ENCODE results near the gene TRPM3. TPM values are rescaled to one million over a fixed set of nuclear protein-coding genes. Genes with fewer than 3 reads are reported as not detected.
A peak's percentile ranks its signal among the peaks of the same experiment; 100 is the strongest.

Gene TRPM3
- total RNA-seq, 2 experiments from 2014 or later: not detected

- H3K4me3 Mint-ChIP-seq: no peak overlapping the region
- H3K4me1 Mint-ChIP-seq: peaks cover 1% of the 10 kb centered on the region
These were observed 609.6 kb downstream of the TRPM3 start for GRCh38 chr9:70511858-70512257.

GRCh38 chr9:70510157-70510770 is 611.2 kb downstream of the TRPM3 start:
- Mint-ChIP-seq H3K36me3 (no peaks in the 10 kb centered on the region), H3K9me3 (no peaks in the 10 kb centered on the region), H3K4me1 (peaks cover 1% of the 10 kb centered on the region), H3K27ac (no peak overlapping the region), H3K4me3 (no peak overlapping the region), H3K27me3 (no peaks in the 10 kb centered on the region)
- DNase-seq: peak; percentile 35

More at GRCh38 chr9:70511858-70512257, 609.6 kb downstream of the TRPM3 start:
- Mint-ChIP-seq H3K9me3 (no peaks in the 10 kb centered on the region), H3K27ac (no peak overlapping the region), H3K27me3 (no peaks in the 10 kb centered on the region), H3K36me3 (no peaks in the 10 kb centered on the region)
- DNase-seq: no peak

GRCh38 chr9:70506159-70506558 is 615.3 kb downstream of the TRPM3 start:
- Mint-ChIP-seq H3K4me1 (peaks cover 5% of the 10 kb centered on the region), H3K27me3 (no peaks in the 10 kb centered on the region), H3K27ac (no peak overlapping the region), H3K4me3 (no peak overlapping the region), H3K36me3 (no peaks in the 10 kb centered on the region), H3K9me3 (no peaks in the 10 kb centered on the region)
- no peak for DNase-seq

- Mint-ChIP-seq H3K9me3 (no peaks in the 10 kb centered on the region), H3K4me1 (peaks cover 5% of the 10 kb centered on the region), H3K27me3 (no peaks in the 10 kb centered on the region), H3K4me3 (no peak overlapping the region), H3K27ac (no peak overlapping the region), H3K36me3 (no peaks in the 10 kb centered on the region)
- DNase-seq: no peak
These were observed 616.6 kb downstream of the TRPM3 start for GRCh38 chr9:70504834-70505233.

GRCh38 chr9:70502690-70503089 is 618.7 kb downstream of the TRPM3 start:
- DNase-seq: no peak
- Mint-ChIP-seq H3K27me3 (no peaks in the 10 kb centered on the region), H3K4me3 (no peak overlapping the region), H3K27ac (no peak overlapping the region), H3K36me3 (no peaks in the 10 kb centered on the region), H3K9me3 (no peaks in the 10 kb centered on the region), H3K4me1 (peaks cover 5% of the 10 kb centered on the region)

- no peaks in the 10 kb centered on the region for H3K27me3 Mint-ChIP-seq
- no peaks in the 10 kb centered on the region for H3K9me3 Mint-ChIP-seq
- DNase-seq: no peak
- H3K4me1 Mint-ChIP-seq: peaks cover 5% of the 10 kb centered on the region
- H3K4me3 Mint-ChIP-seq: no peak overlapping the region
- no peaks in the 10 kb centered on the region for H3K36me3 Mint-ChIP-seq
- no peak overlapping the region for H3K27ac Mint-ChIP-seq
These were observed 620.6 kb downstream of the TRPM3 start for GRCh38 chr9:70500793-70501192.

GRCh38 chr9:70499621-70500020 is 621.8 kb downstream of the TRPM3 start:
- H3K27me3 Mint-ChIP-seq: no peaks in the 10 kb centered on the region
- DNase-seq: no peak
- H3K27ac Mint-ChIP-seq: no peak overlapping the region
- H3K36me3 Mint-ChIP-seq: no peaks in the 10 kb centered on the region
- H3K4me3 Mint-ChIP-seq: no peak overlapping the region
- H3K9me3 Mint-ChIP-seq: no peaks in the 10 kb centered on the region
- H3K4me1 Mint-ChIP-seq: peaks cover 10% of the 10 kb centered on the region

GRCh38 chr9:70498866-70499265 is 622.6 kb downstream of the TRPM3 start:
- no peaks in the 10 kb centered on the region for H3K36me3 Mint-ChIP-seq
- peaks cover 15% of the 10 kb centered on the region for H3K4me1 Mint-ChIP-seq
- DNase-seq: no peak
- no peak overlapping the region for H3K4me3 Mint-ChIP-seq
- no peaks in the 10 kb centered on the region for H3K9me3 Mint-ChIP-seq
- no peaks in the 10 kb centered on the region for H3K27me3 Mint-ChIP-seq
- no peak overlapping the region for H3K27ac Mint-ChIP-seq

GRCh38 chr9:70496244-70496643 is 625.2 kb downstream of the TRPM3 start:
- Mint-ChIP-seq H3K4me1 (peaks cover 17% of the 10 kb centered on the region), H3K27me3 (no peaks in the 10 kb centered on the region), H3K9me3 (no peaks in the 10 kb centered on the region), H3K36me3 (no peaks in the 10 kb centered on the region), H3K27ac (no peak overlapping the region), H3K4me3 (no peak overlapping the region)
- no peak for DNase-seq

GRCh38 chr9:70495514-70495913 is 625.9 kb downstream of the TRPM3 start:
- no peak for DNase-seq
- Mint-ChIP-seq H3K4me3 (no peak overlapping the region), H3K4me1 (peaks cover 18% of the 10 kb centered on the region), H3K27ac (no peak overlapping the region), H3K36me3 (no peaks in the 10 kb centered on the region), H3K27me3 (no peaks in the 10 kb centered on the region), H3K9me3 (no peaks in the 10 kb centered on the region)

- Mint-ChIP-seq H3K9me3 (no peaks in the 10 kb centered on the region), H3K4me1 (peaks cover 20% of the 10 kb centered on the region), H3K27ac (no peak overlapping the region), H3K27me3 (no peaks in the 10 kb centered on the region), H3K4me3 (no peak overlapping the region), H3K36me3 (no peaks in the 10 kb centered on the region)
- DNase-seq: no peak
These were observed 627.2 kb downstream of the TRPM3 start for GRCh38 chr9:70494221-70494620.

- Mint-ChIP-seq H3K27ac (no peak overlapping the region), H3K4me1 (peaks cover 20% of the 10 kb centered on the region), H3K4me3 (no peak overlapping the region), H3K27me3 (no peaks in the 10 kb centered on the region), H3K9me3 (no peaks in the 10 kb centered on the region), H3K36me3 (no peaks in the 10 kb centered on the region)
- no peak for DNase-seq
These were observed 628.4 kb downstream of the TRPM3 start for GRCh38 chr9:70493029-70493428.

- H3K4me3 Mint-ChIP-seq: no peak overlapping the region
- no peaks in the 10 kb centered on the region for H3K36me3 Mint-ChIP-seq
- H3K27me3 Mint-ChIP-seq: no peaks in the 10 kb centered on the region
- DNase-seq: no peak
- H3K4me1 Mint-ChIP-seq: peaks cover 20% of the 10 kb centered on the region
- no peaks in the 10 kb centered on the region for H3K9me3 Mint-ChIP-seq
- no peak overlapping the region for H3K27ac Mint-ChIP-seq
These were observed 629.1 kb downstream of the TRPM3 start for GRCh38 chr9:70492319-70492777.

GRCh38 chr9:70491426-70492318 is 629.7 kb downstream of the TRPM3 start:
- H3K27ac Mint-ChIP-seq: no peak overlapping the region
- H3K4me3 Mint-ChIP-seq: no peak overlapping the region
- H3K36me3 Mint-ChIP-seq: no peaks in the 10 kb centered on the region
- H3K9me3 Mint-ChIP-seq: no peaks in the 10 kb centered on the region
- DNase-seq: no peak
- no peaks in the 10 kb centered on the region for H3K27me3 Mint-ChIP-seq
- H3K4me1 Mint-ChIP-seq: peaks cover 20% of the 10 kb centered on the region

GRCh38 chr9:70490478-70490877 is 630.9 kb downstream of the TRPM3 start:
- Mint-ChIP-seq H3K27ac (no peak overlapping the region), H3K9me3 (no peaks in the 10 kb centered on the region), H3K4me3 (no peak overlapping the region), H3K27me3 (no peaks in the 10 kb centered on the region), H3K36me3 (no peaks in the 10 kb centered on the region), H3K4me1 (peaks cover 19% of the 10 kb centered on the region)
- no peak for DNase-seq

- Mint-ChIP-seq H3K4me3 (no peak overlapping the region), H3K9me3 (no peaks in the 10 kb centered on the region), H3K4me1 (peaks cover 17% of the 10 kb centered on the region), H3K27ac (no peak overlapping the region), H3K36me3 (no peaks in the 10 kb centered on the region), H3K27me3 (no peaks in the 10 kb centered on the region)
- no peak for DNase-seq
These were observed 632.7 kb downstream of the TRPM3 start for GRCh38 chr9:70488793-70489105.

Measured in activated naive CD8-positive, alpha-beta T cell treated with anti-CD3 and anti-CD28 coated beads for 36 hours (primary cell).